ENCODE data around the gene STXBP1.
"Not testable (repeated sequence)": the region's sequence is repeated elsewhere in the genome, so short reads cannot be mapped to it uniquely, and the experiment has no call there.

The STXBP1 gene

DNA sequence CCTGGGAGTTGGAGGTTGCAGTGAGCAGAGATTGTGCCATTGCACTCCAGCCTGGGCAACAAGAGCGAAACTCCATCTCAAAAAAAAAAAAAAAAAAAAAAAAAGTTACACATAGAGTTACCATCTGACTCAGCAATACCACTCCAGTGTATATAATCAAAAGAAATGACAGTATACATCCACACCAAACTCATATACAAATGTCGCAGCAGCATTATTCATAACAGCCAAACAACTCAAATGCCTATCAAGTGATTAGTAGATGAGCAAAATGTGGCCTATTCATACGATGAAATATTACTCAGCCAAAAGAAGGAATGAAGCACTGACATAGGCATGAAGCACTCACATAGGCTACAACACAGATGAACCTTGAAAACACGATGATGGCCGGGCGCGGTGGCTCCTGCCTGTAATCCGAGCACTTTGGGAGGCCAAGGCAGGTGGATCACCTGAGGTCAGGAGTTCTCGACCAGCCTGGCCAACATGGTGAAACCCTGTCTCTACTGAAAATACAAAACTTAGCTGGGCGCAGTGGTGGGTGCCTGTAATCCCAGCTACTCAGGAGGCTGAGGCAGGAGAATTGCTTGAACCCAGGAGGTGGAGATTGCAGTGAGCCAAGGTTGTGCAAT is 9.4 kb downstream of the STXBP1 start:
- not testable (repeated sequence) for FAIRE-seq

DNA sequence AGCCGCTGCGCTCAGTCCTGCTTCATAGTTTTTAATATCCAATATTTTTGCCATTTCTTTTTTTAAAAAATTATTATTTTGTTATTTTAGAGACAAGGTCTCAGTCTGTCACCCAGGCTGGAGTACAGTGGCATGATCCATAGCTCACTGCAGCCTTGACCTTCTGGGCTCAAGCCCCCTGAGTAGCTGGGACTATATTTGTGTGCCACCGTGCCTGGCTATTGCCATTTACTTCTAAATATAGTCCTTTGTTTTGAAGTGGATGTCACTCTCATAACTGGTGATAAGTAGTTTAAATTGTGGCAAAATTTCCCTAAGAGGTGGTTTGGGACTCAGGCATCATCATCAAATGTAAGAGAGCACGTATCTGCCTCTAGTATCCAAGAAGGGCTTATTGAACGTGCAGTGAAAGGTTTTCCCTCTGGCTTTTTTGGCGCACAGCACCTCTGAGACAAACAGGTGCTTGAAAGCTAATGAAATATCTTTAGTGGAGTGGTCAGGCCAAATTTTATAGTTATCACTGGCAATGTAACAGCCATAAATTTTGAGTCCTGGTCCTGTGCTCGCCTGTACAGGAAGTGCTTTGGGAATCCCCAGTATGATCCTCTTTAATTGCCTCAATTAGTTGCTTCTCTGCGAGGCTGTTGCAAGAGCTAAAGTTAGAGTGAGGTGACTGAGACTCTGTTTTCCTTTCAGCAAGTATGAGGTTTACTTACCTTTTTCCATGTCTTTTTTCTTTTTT is 14.8 kb downstream of the STXBP1 start:
- FAIRE-seq, result no peak

DNA sequence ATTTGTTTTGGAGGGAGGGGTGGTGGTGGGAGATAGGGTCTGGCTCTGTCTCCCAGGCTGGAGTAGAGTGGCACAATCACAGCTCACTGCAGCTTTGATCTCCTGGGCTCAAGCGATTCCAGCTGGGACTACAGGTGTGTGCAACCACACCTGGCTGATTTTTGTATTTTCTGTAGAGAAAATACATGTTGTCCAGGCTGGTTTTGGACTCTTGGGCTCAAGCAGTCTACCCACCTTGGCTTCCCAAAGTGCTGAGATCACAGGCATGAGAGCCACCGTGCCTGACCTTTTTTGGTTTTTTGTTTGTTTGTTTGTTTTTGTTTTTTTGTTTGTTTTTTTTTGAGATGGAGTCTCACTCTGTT is 15.4 kb downstream of the STXBP1 start:
- FAIRE-seq, result no peak

DNA sequence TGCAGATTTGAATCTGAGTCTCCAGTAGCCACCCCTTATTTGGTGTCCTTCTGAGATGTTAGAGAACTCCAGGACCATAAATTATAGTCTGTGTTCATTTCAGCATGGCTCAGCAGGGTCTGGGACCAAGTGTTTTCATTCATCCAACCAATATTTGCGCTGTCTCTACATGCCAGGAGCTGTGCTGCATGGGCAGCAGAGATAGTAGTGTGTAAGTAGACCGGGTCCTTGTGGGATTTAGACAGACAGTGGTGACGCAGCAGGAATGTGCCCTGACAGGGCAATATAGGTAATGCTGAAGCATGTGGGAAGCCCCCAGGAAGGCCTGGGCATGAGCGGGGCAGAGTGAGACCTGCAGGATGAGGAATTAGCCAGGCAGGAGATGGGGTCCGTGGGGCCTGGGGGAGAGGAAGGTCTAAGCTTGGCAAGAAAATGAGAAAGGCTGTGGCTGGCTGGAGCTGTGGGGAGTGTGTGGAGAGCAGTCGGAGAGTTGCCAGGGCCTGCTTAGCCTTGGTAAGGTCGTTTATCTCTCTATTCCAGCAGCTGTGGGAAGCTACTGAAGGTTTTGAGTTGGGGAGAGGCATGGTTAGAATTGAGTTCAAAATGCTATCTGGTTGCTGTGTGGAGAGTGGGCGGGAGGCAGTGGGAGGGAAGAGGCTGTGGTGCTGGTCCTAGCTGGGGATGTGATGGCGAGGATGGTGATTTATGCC is 16.8 kb downstream of the STXBP1 start:
- FAIRE-seq, result no peak

DNA sequence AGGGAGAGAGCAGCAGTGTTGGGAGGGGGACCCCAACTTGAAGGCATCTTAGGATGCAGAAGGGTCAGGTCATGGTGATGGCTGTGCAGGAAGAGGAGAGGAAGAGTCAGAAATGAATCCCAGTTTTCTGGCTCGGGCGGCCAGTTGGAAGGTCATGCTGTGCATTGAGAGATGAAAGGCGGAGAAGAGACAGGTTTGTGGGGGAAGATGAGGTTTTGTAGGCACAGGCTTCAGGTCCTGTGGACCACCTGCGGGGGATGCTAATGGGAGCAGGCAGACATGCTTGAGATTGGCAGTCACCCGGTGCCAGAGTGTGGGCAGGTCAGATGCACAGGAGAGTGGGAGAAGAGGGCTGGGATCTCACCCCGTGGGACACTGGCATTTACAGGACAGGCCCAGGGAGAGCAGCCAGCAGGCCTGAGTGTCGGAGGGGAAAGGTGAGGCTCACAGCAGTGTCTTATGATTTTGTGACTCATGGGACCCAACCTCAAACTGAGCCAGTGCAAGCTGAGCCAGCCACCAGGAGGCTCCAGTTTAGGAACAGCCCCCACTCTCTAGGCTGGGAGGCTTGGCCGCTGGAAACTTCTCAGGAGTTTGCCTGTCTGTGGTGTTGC is 17.5 kb downstream of the STXBP1 start:
- no peak for FAIRE-seq

DNA sequence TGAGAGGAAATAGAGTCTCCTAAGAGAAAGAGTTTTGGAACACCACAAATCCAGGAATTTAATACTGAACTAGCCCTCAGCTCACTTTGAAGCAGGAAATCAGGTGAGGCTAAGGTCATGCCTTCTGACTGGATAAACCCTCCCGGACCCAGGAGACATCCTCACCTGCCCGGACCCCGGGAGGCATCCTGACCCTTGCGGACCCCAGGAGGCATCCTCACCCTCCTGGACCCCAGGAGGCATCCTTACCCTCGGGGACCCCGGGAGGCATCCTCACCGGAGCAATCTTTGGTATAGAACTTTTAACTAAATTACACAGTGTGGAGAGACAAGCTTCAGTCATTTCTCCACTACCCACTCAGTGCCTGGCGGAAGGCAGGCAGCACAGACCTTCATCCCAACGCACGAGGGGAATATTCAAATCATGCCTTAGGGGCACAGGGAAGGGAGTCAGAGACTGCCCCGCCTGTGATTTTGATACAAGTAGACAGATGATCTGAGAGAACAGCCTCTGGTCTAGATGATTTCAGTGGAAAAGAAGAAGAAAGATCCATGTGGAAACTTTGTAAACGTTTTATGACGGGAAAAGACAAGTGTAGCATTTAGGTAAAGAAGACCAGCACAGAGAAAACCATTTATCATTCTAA is 21.3 kb downstream of the STXBP1 start:
- no peak for FAIRE-seq

DNA sequence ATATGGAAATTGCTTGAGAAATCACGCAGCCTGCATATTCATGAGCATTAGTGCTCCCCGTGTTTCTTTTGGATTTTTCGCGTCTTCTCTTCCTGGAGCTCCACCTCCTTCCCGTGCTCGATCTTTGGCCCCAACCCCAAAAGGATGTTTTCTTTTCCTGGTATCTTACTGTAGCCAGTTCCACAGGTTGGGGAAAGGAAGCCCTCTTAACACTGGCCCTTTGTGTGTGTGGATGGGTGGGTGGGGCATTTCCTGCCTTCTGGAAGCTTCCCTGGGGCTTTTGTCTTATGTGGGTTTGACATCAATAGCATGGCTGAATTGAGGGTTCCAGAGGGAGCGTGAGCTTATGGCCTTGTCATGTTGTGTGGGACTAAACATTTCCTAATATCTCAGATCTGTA is 21.9 kb downstream of the STXBP1 start:
- FAIRE-seq, result no peak

DNA sequence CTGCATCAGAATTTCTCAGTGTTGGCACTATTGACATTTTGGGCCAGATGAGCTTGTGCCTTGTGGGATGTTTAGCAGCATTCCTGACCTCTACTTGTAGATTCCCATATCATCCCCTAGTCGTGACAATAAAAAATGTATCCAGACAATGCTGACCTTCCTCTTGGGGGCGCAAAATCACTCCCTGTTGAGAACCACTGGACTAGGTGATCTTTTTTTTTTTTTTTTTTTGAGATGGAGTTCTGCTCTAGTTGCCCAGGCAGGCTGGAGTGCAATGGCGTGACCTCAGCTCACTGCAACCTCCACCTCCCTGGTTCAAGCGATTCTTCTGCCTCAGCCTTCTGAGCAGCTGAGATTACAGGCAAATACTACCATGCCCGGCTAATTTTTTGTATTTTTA is 22.6 kb downstream of the STXBP1 start:
- no peak for FAIRE-seq

DNA sequence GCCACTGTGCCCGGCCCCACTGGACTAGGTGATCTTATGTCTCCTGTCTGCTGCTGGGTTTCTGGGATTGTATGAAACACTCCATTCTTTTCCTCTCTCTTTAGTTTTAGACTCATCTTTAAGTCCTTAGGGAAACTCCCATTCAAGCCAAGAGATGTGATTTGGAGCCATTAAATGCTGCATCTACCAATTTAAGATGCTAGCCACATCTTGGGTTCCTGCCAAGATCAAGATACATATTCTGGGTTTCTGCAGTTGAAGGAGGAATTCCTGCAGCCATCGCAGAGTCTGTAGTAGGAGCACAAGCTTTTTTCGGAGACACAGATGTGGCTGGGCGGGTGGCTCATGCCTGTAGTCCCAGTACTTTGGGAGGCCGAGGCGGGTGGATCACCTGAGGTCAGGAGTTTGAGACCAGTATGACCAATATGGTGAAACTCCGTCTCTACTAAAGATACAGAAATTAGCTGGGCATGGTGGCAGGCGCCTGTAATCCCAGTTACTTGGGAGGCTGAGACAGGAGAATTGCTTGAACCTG is 23.2 kb downstream of the STXBP1 start:
- no peak for FAIRE-seq

DNA sequence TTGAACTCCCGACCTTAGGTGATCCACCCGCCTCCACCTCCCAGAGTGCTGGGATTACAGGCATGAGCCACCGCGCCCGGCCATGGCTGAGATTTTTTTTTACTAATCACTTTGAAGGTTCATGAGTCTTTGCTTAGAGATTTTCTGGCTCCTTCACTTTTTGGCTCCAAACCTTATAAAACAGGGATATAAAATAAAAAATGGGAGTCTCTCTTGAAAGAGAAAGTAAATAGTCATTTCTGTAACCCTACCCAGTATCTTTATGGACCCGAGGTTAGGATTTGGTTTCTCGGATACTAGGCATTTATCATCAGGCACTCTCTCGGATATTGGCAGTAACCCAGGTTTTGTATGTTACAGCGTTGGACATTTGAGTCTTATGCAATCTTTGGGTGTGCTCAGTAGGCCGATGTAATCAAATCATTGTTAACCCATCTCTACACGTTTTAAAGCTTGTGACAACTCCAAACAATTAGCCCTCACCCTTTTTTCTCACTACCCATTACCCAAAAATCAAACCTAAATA is 25.3 kb downstream of the STXBP1 start:
- no peak for FAIRE-seq

DNA sequence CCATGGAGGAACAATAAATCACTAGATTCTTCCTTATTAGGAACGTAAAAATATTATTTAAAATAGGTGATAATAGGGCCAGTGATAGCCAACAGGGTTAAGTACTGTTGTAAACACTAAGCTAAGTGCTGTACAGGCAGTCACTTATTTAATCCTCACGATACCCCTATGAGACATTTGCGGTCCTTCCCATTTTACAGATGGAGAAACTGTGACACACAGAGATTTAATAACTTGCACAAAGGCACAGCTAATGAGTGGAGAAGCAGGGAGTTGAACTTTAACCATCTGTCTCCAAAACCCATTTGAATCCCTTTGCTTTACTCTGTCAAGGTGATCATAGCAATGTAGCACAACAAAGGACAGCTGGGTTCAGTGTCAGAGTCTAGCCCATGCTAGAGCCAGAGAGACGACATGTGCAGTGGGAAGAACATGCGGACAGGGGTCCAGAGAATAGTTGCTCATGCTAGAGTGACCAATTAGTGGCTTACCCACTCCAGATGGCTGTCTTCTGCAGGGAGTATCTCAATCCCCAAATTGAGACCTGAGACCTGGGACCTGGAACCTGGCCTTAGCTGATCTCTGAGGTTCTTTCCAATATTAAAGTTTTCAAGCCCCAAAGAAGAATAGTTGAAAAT is 28.9 kb downstream of the STXBP1 start:
- no peak for FAIRE-seq

DNA sequence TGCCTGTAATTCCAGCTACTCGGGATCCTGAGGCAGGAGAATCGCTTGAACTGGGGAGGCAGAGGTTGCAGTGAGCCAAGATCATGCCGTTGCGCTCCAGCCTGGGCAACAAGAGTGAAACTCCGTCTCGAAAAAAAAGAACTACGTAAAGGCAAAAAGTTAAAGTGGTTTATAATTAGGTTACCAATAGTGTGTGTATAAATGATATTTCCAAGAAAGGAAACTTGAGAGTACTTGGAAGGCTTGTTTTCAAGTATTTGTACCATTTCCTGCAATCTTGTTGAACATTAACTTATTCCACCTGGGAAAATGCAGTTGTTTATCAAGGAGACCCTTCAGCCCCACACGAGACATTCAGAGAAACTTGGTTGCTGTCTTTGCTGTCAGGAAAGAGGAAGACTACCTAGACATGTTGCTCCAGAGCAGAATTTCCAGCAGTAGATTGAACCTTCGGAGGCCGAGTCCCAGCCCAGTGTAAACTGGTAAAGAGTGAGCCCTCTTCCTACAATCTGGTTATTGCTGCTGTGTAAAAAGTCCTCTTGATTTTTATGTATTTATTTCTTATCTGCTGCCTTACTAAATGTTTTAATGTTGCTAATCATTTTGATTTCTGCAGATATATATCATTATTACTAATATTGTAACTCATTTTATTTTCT is 30.1 kb downstream of the STXBP1 start:
- FAIRE-seq, result no peak

DNA sequence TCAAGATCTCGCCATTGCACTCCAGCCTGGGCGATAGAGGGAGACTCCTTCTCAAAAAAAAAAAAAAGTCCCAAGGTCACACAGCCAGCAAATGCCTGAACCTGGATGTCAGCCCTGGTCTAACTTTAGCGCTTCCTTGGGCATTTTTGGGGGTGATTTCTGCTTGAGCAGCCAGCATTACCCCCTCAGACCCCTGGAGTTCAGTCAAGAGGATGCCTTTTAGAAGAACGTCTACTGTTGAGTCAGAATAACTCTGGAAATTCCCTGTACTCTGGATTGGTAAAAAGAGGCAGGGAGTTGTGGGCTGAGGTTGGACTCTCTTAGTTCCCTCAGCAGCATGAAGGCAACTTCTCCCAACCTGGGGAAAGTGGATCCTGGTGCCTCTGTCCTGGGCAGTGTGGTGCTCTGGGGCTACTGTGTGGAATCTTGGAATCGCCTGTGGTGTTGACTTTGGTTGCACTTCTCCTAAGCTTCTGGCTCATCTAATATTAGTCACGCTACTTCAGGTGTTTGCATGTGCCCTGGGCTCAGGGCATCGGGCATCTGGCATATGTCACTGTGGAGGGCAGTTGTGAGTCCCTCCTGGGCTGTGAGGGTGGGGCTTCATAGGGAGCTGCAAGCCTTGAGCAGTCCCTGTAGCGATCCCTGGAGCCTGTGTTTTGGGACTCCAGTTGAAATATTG is 32.2 kb downstream of the STXBP1 start:
- no peak for FAIRE-seq

DNA sequence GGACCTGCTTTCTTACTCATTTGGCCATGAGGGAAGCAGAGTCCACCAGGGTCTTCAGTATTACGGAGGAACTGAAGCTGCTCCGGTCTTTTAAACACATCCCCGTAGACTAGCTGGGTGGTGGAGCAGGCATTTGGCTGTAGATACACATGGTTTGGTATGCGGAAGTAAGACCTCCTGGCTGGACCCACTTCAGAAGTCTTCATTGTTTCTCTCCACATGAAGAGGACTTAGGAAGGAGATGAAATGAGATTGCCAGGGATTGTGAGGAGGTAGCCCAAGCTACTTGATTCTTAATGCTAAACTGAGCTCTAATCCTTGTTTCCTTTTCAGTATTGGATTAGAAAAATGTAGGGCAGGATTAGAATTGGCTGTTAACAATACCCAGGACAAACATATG is 32.9 kb downstream of the STXBP1 start:
- no peak for FAIRE-seq

DNA sequence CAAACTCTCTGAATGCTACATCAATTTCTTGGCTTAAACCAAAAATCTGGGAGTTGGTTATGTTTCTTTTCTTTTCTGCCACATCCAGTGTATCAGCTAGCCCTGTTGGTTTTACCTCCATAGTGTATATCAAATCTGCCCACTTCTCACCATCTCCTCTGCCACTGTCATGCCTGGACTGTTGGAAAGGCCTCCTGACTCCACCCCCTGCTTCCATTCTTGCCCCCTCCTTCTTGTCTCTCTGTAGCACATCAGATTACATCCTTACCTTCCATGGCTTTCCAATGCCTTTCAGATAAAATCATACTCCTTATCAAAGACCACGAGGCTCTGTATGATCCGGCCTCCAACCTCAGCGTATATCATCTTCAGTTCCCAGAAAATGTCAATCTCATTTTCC is 35.4 kb downstream of the STXBP1 start:
- no peak for FAIRE-seq

DNA sequence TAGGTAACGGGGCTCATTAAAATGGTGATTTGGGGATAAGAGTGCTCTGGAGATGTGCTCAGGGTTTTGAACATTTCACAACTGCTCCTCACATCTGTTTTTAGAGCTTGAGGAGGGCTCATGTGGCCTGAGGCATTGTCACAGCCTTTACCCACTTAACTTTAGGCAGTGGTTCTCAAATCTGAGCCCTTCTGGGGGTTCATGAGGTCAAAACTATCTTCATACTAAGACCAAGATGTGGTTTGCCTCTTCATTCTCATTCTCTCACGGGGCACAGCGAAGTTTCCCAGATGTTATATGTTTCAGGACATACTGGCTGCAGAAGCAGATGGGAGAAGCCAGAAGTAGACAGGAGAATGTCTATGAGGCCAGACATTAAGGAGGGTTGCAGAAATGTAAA is 38.4 kb downstream of the STXBP1 start:
- no peak for FAIRE-seq

DNA sequence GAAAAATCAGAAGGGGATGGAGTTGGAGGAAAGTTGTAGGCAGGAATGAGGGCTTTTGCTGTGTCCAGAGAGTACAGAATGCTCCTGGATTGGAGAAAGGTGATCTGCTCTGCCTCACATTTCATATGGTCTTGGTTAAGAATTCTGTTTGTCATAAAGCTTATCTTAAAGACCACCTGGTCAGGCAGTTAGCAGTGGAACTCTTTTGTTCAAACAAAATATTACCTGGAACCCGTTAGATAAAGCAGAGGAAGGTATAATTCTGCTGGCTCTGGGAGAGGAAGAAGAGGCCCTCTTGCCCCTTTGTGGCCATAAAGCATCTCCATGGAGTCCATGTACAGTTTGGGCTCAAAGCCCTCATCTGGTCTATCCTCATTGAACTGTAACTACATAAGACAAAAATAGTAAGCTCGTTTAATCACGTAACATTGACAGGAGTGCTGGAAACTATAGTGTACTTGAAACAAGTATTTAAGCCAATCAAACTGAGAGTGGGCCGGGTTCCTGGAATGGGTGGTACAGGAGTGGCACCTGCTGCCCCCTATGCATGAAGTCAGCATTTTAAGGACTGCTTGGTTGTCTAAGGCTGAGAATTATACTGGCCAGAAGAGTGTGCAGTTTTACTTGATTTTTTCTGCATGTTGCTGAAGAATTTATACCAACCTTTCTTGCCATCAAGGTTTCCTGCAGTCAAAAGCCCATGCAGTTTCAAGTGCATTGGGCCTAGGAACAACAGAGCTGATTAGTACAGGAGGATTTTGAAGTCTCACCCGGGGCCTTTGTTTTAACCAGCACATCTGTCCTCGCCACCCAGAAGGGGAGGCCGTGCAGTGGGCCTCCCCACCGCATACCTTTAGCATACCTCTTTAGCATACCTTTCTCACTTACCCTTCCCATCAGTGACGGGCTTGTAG is 39.9 kb downstream of the STXBP1 start:
- FAIRE-seq, result no peak

DNA sequence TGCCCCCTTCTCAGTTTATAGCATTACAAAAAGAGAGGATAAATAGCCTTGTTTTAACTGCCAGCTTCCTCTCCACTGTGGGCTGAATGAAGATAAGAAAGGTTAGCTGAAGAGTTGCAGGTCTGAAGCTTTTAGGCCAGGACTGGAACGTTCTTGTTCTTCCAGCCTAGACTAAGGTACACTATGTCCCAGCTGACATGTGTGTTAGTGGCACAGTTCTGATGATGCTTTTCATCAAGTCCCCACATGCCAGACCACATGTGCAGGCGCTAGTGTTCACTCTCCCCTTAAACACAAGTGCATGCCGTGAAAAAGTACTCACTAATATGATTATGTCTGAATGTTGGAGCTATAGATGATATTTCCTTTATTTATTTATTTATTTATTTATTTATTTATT is 40.7 kb downstream of the STXBP1 start:
- no peak for FAIRE-seq

DNA sequence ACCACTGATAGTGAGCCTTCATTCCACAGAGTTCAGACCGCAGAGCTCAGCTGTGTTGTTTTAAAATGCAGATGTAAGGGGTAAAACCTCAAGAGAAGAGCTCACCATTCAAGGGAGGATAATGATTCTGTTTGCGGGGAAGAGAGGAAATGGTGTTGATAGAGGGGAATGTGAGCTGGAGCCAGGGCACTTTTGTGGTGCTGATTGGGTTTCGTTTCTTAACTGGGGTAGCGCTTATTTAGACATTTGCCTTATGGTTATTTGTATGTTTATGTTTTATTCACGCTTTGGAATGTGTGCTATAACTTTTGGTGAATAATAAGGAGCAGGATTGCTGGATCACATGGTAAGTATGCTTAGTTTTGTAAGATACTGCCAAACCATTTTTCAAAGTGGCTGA is 42.5 kb downstream of the STXBP1 start:
- FAIRE-seq, result no peak

DNA sequence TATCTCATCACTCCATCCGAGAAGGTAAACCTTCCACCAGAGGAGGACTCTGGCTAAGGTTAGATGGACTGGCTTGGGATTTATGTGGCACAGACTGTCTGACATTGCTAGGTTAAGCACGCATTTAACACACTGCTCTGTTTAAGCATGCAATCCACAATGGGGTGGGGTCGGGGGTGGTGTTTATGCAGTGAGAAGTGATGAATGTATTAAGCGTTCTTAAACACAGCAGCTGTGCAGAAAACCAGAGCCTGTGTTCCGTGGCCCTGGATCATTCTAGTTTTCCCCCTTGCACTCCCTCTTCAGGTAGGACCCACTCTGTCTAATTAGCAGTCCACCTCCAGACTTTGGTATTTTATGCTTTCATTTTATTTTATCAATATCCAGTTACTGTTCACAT is 46.4 kb downstream of the STXBP1 start:
- FAIRE-seq, result no peak
